Measurements from ENCODE around the gene SKI.

SKI gene

GRCh38 chr1:2212274-2212531 is 15.9 kb upstream of the SKI start:
- no peak for TF ChIP-seq CTCF (IDR thresholded peaks at IDR 0.05)
- Histone ChIP-seq H3K4me3 (peak overlapping the region; percentile 66), H3K27ac (peak overlapping the region; percentile 90 to 100)
- DNase-seq (ENCODE audit: low spot score), result no peak

- peak overlapping the region; percentile 90 to 100 for H3K27ac ChIP-seq
- TF ChIP-seq CTCF (IDR thresholded peaks at IDR 0.05), result no peak
- peak overlapping the region; percentile 66 for H3K4me3 ChIP-seq
- peak; percentile 99 for DNase-seq (ENCODE audit: low spot score)
Observed at GRCh38 chr1:2212532-2213491, 15.3 kb upstream of the SKI start.

- DNase-seq (ENCODE audit: low spot score), result peak; percentile 94
- Histone ChIP-seq H3K4me3 (peak overlapping the region; percentile 66), H3K27ac (peak overlapping the region; percentile 90 to 100)
- TF ChIP-seq CTCF (IDR thresholded peaks at IDR 0.05), result no peak
Observed at GRCh38 chr1:2213576-2214505, 14.3 kb upstream of the SKI start.

- H3K4me3 ChIP-seq, result peak overlapping the region; percentile 66
- peak; percentile 78 for DNase-seq (ENCODE audit: low spot score)
- H3K27ac ChIP-seq, result peak overlapping the region; percentile 90 to 100
- no peak for TF ChIP-seq CTCF (IDR thresholded peaks at IDR 0.05)
Observed at GRCh38 chr1:2214541-2215241, 13.4 kb upstream of the SKI start.

- Histone ChIP-seq H3K4me3 (no peak overlapping the region), H3K27ac (peak overlapping the region; percentile 90 to 100)
- TF ChIP-seq CTCF (IDR thresholded peaks at IDR 0.05), result no peak
- DNase-seq (ENCODE audit: low spot score), result no peak
Observed at GRCh38 chr1:2215329-2215728, 12.8 kb upstream of the SKI start.

- TF ChIP-seq CTCF (IDR thresholded peaks at IDR 0.05), result no peak
- peak; percentile 77 for DNase-seq (ENCODE audit: low spot score)
- Histone ChIP-seq H3K27ac (peak overlapping the region in 1 of 2 donors; percentile 100), H3K4me3 (no peak overlapping the region)
Observed at GRCh38 chr1:2215909-2216766, 12.0 kb upstream of the SKI start.
